HG02981 (cell line): Measurements from ENCODE around the gene LAMA3.
"Not testable (repeated sequence)": the region's sequence is repeated elsewhere in the genome, so short reads cannot be mapped to it uniquely, and the experiment has no call there.

Source experiments
- ATAC-seq: cut with Tn5 transposase; IDR thresholded peaks from one replicate; pipeline ENCODE4 v1.9.1; 2021; ENCODE audit warnings: mild to moderate bottlenecking, moderate library complexity; ENCODE audit not compliant: unreplicated experiment

Gene LAMA3

GRCh38 chr18:23725827-23726661 lies 36.8 kb downstream of the LAMA3 start:
- ATAC-seq, result no peak

GRCh38 chr18:23727707-23728493 lies 38.6 kb downstream of the LAMA3 start:
- no peak for ATAC-seq

- ATAC-seq, result no peak
Observed at GRCh38 chr18:23730857-23731256, 41.6 kb downstream of the LAMA3 start.

- no peak for ATAC-seq
Observed at GRCh38 chr18:23731861-23732260, 42.6 kb downstream of the LAMA3 start.

GRCh38 chr18:23732439-23732838 lies 43.2 kb downstream of the LAMA3 start:
- no peak for ATAC-seq

GRCh38 chr18:23733265-23733664 lies 44.0 kb downstream of the LAMA3 start:
- not testable (repeated sequence) for ATAC-seq

- ATAC-seq, result no peak
Observed at GRCh38 chr18:23733895-23734294, 44.6 kb downstream of the LAMA3 start.

GRCh38 chr18:23735021-23735464 lies 45.8 kb downstream of the LAMA3 start:
- ATAC-seq, result peak; percentile 75

- no peak for ATAC-seq
Observed at GRCh38 chr18:23737578-23737977, 48.3 kb downstream of the LAMA3 start.

GRCh38 chr18:23738151-23738550 lies 48.9 kb downstream of the LAMA3 start:
- ATAC-seq, result no peak

GRCh38 chr18:23738575-23738974 lies 49.3 kb downstream of the LAMA3 start:
- ATAC-seq, result no peak

GRCh38 chr18:23740105-23740830 lies 51.0 kb downstream of the LAMA3 start:
- ATAC-seq, result no peak

GRCh38 chr18:23741967-23742366 lies 52.7 kb downstream of the LAMA3 start:
- ATAC-seq, result not testable (repeated sequence)

GRCh38 chr18:23743733-23744333 lies 54.6 kb downstream of the LAMA3 start:
- no peak for ATAC-seq

- no peak for ATAC-seq
Observed at GRCh38 chr18:23745366-23745765, 56.1 kb downstream of the LAMA3 start.

GRCh38 chr18:23746851-23747250 lies 57.6 kb downstream of the LAMA3 start:
- no peak for ATAC-seq

GRCh38 chr18:23752363-23752762 lies 63.1 kb downstream of the LAMA3 start:
- ATAC-seq, result no peak

- ATAC-seq, result no peak
Observed at GRCh38 chr18:23752796-23753195, 63.5 kb downstream of the LAMA3 start.

- no peak for ATAC-seq
Observed at GRCh38 chr18:23756590-23757436, 67.6 kb downstream of the LAMA3 start.

GRCh38 chr18:23757437-23757733 lies 68.1 kb downstream of the LAMA3 start:
- ATAC-seq, result no peak
